H1 (cell line): Measurements from ENCODE around the gene ZNF568. TPM values are rescaled to one million over a fixed set of nuclear protein-coding genes. Genes with fewer than 3 reads are reported as not detected.
A peak's percentile ranks its signal among the peaks of the same experiment; 100 is the strongest.

ENCODE experiments used
- CTCF ChIA-PET: fragments of 300-600 bp; sonication (Branson Sonifier 250); formaldehyde crosslinking; loops from one replicate; lab custom pipeline; 2021; ENCODE audit not compliant: partially characterized antibody; lab: Charles Lee
- POLR2A ChIA-PET: fragments of 300-600 bp; sonication (Branson Sonifier 250); formaldehyde crosslinking; loops from one replicate; lab custom pipeline; 2021; ENCODE audit warnings: inconsistent platforms; ENCODE audit not compliant: partially characterized antibody; lab: Charles Lee
- DNase-seq, 2 experiments: peaks; one replicate each; pipeline versions ENCODE4 v3.0.0 to v3.0.0-alpha.2; 2010 to 2022; ENCODE audit warnings: low spot score in 2 of 2, low read depth in 1 of 2, mixed read lengths in 1 of 2
- FAIRE-seq: peaks from 2 replicates; lab custom pipeline; 2011; peaks lifted over from hg19 to GRCh38; lab: Jason Lieb, UNC
- H2AFZ ChIP-seq: 2 replicates; pipeline ENCODE4 v1.8.1; 2012; ENCODE audit warnings: low read length, inconsistent platforms
- H2AK5ac ChIP-seq: 2 replicates; pipeline ENCODE4 v1.6.1; 2013; ENCODE audit warnings: low read depth, low read length
- H2BK120ac ChIP-seq: replicated peaks from 2 replicates; pipeline ENCODE3; 2013; ENCODE audit warnings: low read depth, low read length, inconsistent platforms
- H2BK12ac ChIP-seq: 2 replicates; pipeline ENCODE4 v1.6.1; 2013; ENCODE audit warnings: low read depth, low read length
- H2BK15ac ChIP-seq: 2 replicates; pipeline ENCODE4 v1.6.1; 2013; ENCODE audit warnings: low read length
- H2BK20ac ChIP-seq: 2 replicates; pipeline ENCODE4 v1.6.1; 2013; ENCODE audit warnings: low read length
- H2BK5ac ChIP-seq: 2 replicates; pipeline ENCODE4 v1.6.1; 2013; ENCODE audit warnings: low read depth, low read length
- H3K14ac ChIP-seq: 2 replicates; pipeline ENCODE4 v1.6.1; 2013; ENCODE audit warnings: inconsistent platforms; ENCODE audit not compliant: insufficient read length
- H3K18ac ChIP-seq: 2 replicates; pipeline ENCODE4 v1.6.1; 2013; ENCODE audit warnings: low read length; ENCODE audit errors: extremely low read depth
- H3K23ac ChIP-seq: 2 replicates; pipeline ENCODE4 v1.6.1; 2013; ENCODE audit warnings: inconsistent platforms; ENCODE audit not compliant: insufficient read length
- H3K23me2 ChIP-seq: 2 replicates; pipeline ENCODE4 v1.6.1; 2013; ENCODE audit warnings: low read depth, low read length
- H3K27ac ChIP-seq: 2 replicates; pipeline ENCODE4 v1.6.1; 2011; ENCODE audit warnings: low read depth, low read length, inconsistent platforms
- H3K27me3 ChIP-seq, 4 experiments: replicated peaks in 1 of 4; 1 replicate in 1 of 4; 2 replicates in 3 of 4; pipeline versions ENCODE4 v1.6.1 to v1.8.1; 2011 to 2013; ENCODE audit warnings: low read length in 3 of 4, mild to moderate bottlenecking in 3 of 4, inconsistent platforms in 2 of 4, mixed read lengths in 2 of 4, moderate library complexity in 1 of 4; ENCODE audit not compliant: control insufficient read depth in 3 of 4, insufficient read depth in 3 of 4; ENCODE audit errors: extremely low read depth in 1 of 4
- H3K36me3 ChIP-seq, 4 experiments: 2 replicates each; pipeline versions ENCODE4 v1.6.1 to v1.8.1; 2011 to 2013; ENCODE audit warnings: mild to moderate bottlenecking in 4 of 4, low read length in 3 of 4, moderate library complexity in 2 of 4, control low read depth in 1 of 4, inconsistent platforms in 1 of 4; ENCODE audit not compliant: insufficient read depth in 4 of 4, control insufficient read depth in 2 of 4
- H3K4ac ChIP-seq: replicated peaks from 2 replicates; pipeline ENCODE3; 2013; ENCODE audit warnings: low read length, low read depth, mixed read lengths, inconsistent platforms; ENCODE audit not compliant: insufficient read length
- H3K4me1 ChIP-seq, 4 experiments: replicated peaks in 1 of 4; 1 replicate in 1 of 4; 2 replicates in 3 of 4; pipeline versions ENCODE4 v1.6.1 to v1.8.1; 2011 to 2013; ENCODE audit warnings: low read length in 3 of 4, inconsistent platforms in 2 of 4, mixed read lengths in 1 of 4; ENCODE audit not compliant: insufficient read depth in 4 of 4, control insufficient read depth in 3 of 4
- H3K4me2 ChIP-seq, 2 experiments: 2 replicates each; pipeline versions ENCODE4 v1.6.1 to v1.8.1; 2011 to 2013; ENCODE audit warnings: low read depth in 2 of 2, low read length in 2 of 2, control low read depth in 1 of 2, inconsistent platforms in 1 of 2, mild to moderate bottlenecking in 1 of 2; ENCODE audit not compliant: insufficient read depth in 1 of 2
- H3K4me3 ChIP-seq, 4 experiments: fragments of 200-600, 300-600 bp in 1 of 4; sonication (generic), shearing (Covaris generic), sonication (Bioruptor Twin) in 1 of 4; 2 replicates each; pipeline versions ENCODE4 v1.5.1 to v1.8.1; 2011 to 2016; ENCODE audit warnings: low read length in 4 of 4, low read depth in 3 of 4, control low read depth in 2 of 4, inconsistent platforms in 2 of 4, mild to moderate bottlenecking in 2 of 4, mixed read lengths in 1 of 4, moderate library complexity in 1 of 4; ENCODE audit not compliant: insufficient read depth in 2 of 4; ENCODE audit errors: extremely low read depth in 1 of 4
- H3K56ac ChIP-seq: replicated peaks from 2 replicates; pipeline ENCODE3; 2013; ENCODE audit warnings: low read depth, mild to moderate bottlenecking, mixed read lengths, low read length, inconsistent platforms; ENCODE audit not compliant: insufficient read length
- H3K79me1 ChIP-seq: 2 replicates; pipeline ENCODE4 v1.6.1; 2013; ENCODE audit warnings: low read depth, low read length, control low read depth
- H3K79me2 ChIP-seq, 2 experiments: 2 replicates each; pipeline versions ENCODE4 v1.6.1 to v1.8.1; 2012 to 2013; ENCODE audit warnings: low read length in 2 of 2, mild to moderate bottlenecking in 2 of 2, inconsistent platforms in 1 of 2; ENCODE audit not compliant: insufficient read depth in 2 of 2, control insufficient read depth in 1 of 2
- H3K9ac ChIP-seq, 4 experiments: replicated peaks in 1 of 4; 1 replicate in 1 of 4; 2 replicates in 3 of 4; pipeline versions ENCODE4 v1.6.1 to v1.8.1; 2011 to 2013; ENCODE audit warnings: low read depth in 3 of 4, low read length in 3 of 4, control low read depth in 2 of 4, mild to moderate bottlenecking in 2 of 4, moderate library complexity in 2 of 4, inconsistent platforms in 1 of 4; ENCODE audit errors: extremely low read depth in 1 of 4
- H3K9me3 ChIP-seq, 2 experiments: 2 replicates each; pipeline versions ENCODE4 v1.6.1 to v1.8.1; 2012 to 2013; ENCODE audit warnings: mild to moderate bottlenecking in 2 of 2, moderate library complexity in 2 of 2, control low read depth in 1 of 2, inconsistent platforms in 1 of 2, low read depth in 1 of 2, low read length in 1 of 2, mixed read lengths in 1 of 2; ENCODE audit not compliant: insufficient read depth in 2 of 2
- H4K20me1 ChIP-seq, 2 experiments: replicated peaks in 1 of 2; 2 replicates each; pipeline versions ENCODE3 to v1.8.1; 2011 to 2013; ENCODE audit warnings: inconsistent platforms in 2 of 2, low read length in 2 of 2, mild to moderate bottlenecking in 1 of 2; ENCODE audit not compliant: insufficient read depth in 2 of 2, control insufficient read depth in 1 of 2
- H4K5ac ChIP-seq: 2 replicates; pipeline ENCODE4 v1.6.1; 2013; ENCODE audit warnings: low read length, low read depth, mixed read lengths, inconsistent platforms; ENCODE audit not compliant: insufficient read length
- H4K8ac ChIP-seq: 2 replicates; pipeline ENCODE4 v1.8.0; 2013; ENCODE audit warnings: mild to moderate bottlenecking, moderate library complexity, low read length, inconsistent platforms; ENCODE audit not compliant: insufficient read depth; ENCODE audit errors: extremely low read depth
- H4K91ac ChIP-seq: replicated peaks from 2 replicates; pipeline ENCODE3; 2013; ENCODE audit warnings: low read length, mixed read lengths, inconsistent platforms; ENCODE audit not compliant: insufficient read length
- CREB1 ChIP-seq: IDR thresholded peaks from 2 replicates; pipeline ENCODE4 v1.6.1; 2012; ENCODE audit warnings: inconsistent platforms
- ZNF274 ChIP-seq: IDR thresholded peaks from 2 replicates; pipeline ENCODE4 v1.7.0; 2012; ENCODE audit warnings: low read length, borderline replicate concordance; ENCODE audit errors: extremely low read depth
- WGBS, 2 experiments: shearing (Covaris generic) in 1 of 2; methylation state at CpG; one replicate each; pipeline versions ENCODE4 v1.1.6 to v1.1.7; 2013 to 2015; ENCODE audit warnings: low lambda C conversion rate in 2 of 2, mixed read lengths in 2 of 2, inconsistent platforms in 1 of 2, low coverage in 1 of 2, missing lambda C conversion rate in 1 of 2; ENCODE audit not compliant: insufficient replicate concordance in 2 of 2, insufficient coverage in 1 of 2, insufficient read length in 1 of 2; ENCODE audit errors: extremely low coverage in 1 of 2, missing lambda C conversion rate in 1 of 2; 5-methylcytosine and 5-hydroxymethylcytosine counted together
- polyA plus RNA-seq, 7 experiments: library from polyadenylated mRNA; depleted of rRNA in 3 of 7; stranded (reverse) in 5 of 7; unstranded in 2 of 7; fragments of >200 nt in 5 of 7; fragments of 200-250 nt in 2 of 7; gene quantifications; 1 replicate in 5 of 7; 2 replicates in 1 of 7; 4 replicates in 1 of 7; pipeline versions ENCODE4 v1.2.1 to v1.2.3, GENCODE V29; 2011 to 2013; ENCODE audit warnings: missing spikeins in 2 of 7, mixed read lengths in 2 of 7
- total RNA-seq: library from RNA; stranded (reverse); fragmentation: NEBNext Ultra II Directional; extraction: Animal tissue kit (Norgen Biotek cat#: 25700); gene quantifications from 2 replicates; pipeline ENCODE4 v1.2.1, GENCODE V29; 2021

ZNF568 gene
- total and polyA plus RNA-seq, 2 of the 8 experiments (the other 6 are each of a cell fraction or from before 2014, with no cell fraction given), result 1.6 to 2.4 TPM

DNA sequence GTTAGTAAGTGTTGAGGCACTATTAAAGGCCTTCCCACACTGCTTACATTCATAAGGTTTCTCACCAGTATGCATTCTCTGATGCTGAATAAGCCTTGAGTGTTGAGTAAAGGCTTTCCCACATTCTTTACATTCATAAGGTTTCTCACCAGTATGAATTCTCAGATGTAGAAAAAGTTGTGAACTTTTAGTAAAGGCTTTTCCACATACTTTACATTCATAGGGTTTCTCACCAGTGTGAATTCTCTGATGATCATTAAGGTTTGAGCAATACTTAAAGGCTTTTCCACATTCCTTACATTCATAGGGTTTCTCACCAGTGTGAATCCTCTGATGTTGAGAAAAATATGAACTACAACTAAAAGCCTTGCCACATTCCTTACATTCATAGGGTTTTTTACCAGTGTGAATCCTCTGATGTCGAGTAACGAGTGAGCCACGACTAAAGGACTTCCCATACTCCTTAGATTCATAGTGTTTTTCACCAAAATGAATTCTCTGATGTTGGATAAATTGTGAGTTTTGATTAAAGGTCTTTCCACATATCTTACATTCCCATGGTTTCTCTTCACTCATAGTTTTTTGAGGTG is 24.3 kb upstream of the ZNF568 start:
- Histone ChIP-seq H3K4me3 (0 out of 8 replicates have a peak overlapping the region, but pooled peaks of 1 of the 4 experiments have one; percentile 19), H3K9ac (no peak overlapping the region), H2BK12ac (no peak overlapping the region), H2BK15ac (no peak overlapping the region), H3K4ac (no peak overlapping the region), H3K14ac (no peak overlapping the region), H3K27me3 (no peaks in the 10 kb centered on the region), H3K27ac (no peak overlapping the region), H2BK120ac (no peak overlapping the region), H3K4me2 (no peak overlapping the region), H2AFZ (no peak overlapping the region), H4K8ac (no peak overlapping the region), H2AK5ac (no peak overlapping the region), H3K79me2 (no peaks in the 10 kb centered on the region), H2BK5ac (no peak overlapping the region), H3K18ac (no peak overlapping the region), H4K20me1 (no peaks in the 10 kb centered on the region), H2BK20ac (no peak overlapping the region), H4K91ac (no peak overlapping the region), H3K79me1 (no peaks in the 10 kb centered on the region), H3K23ac (no peak overlapping the region), H3K56ac (no peak overlapping the region), H3K36me3 (peaks cover 3 to 49% (median 23%) of the 10 kb centered on the region in 4 experiments; a peak in 7 of 8 replicates), H4K5ac (no peak overlapping the region), H3K9me3 (peaks cover 62 to 78% of the 10 kb centered on the region in 2 experiments), H3K23me2 (no peaks in the 10 kb centered on the region), H3K4me1 (no peaks in the 10 kb centered on the region)
- TF ChIP-seq CREB1 (no peak), ZNF274 (peak; percentile 96)
- FAIRE-seq (no peak), DNase-seq (no peak)
- ChIA-PET POLR2A (no interaction called here), CTCF (no interaction called here)
- 93% methylated on average over 3 of the region's 3 CpGs; no CpG with 5 or more reads in 1 of the 2 experiments for WGBS, 2 experiments
